ENCODE data around the gene KANSL1.
"Not testable (repeated sequence)": the region's sequence is repeated elsewhere in the genome, so short reads cannot be mapped to it uniquely, and the experiment has no call there.

KANSL1 gene

DNA sequence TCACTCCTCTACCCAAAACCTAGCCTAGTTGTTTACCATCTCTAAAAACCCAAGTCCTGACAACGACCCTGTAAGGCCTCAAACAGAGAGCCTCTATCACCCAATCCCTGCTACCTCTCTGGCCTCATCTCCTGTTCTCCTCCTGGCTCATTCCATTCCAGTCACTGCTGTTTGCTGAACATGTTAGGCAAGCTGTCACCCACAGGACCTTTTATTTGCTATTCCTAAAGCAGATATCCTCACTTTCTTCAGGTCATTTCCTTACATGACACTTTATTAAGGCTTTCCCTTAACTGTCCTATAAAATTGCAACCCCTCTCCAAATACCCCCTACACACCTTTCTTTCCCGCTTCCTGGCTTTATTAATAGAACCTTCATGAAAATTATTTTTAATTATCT, 85.1 kb downstream of the KANSL1 start:
- peak; percentile 44 to 54 for DNase-seq (ENCODE audit: low read depth in 1 of 2, low spot score in 1 of 2)
- no peak for TF ChIP-seq JUND (IDR thresholded peaks at IDR 0.05; ENCODE audit: low read depth)
- in situ Hi-C loops (cut with HindIII; ENCODE audit: low pct_unique_long_range_greater_than_20kb, low sequenced_read_pairs), result no loop called here

DNA sequence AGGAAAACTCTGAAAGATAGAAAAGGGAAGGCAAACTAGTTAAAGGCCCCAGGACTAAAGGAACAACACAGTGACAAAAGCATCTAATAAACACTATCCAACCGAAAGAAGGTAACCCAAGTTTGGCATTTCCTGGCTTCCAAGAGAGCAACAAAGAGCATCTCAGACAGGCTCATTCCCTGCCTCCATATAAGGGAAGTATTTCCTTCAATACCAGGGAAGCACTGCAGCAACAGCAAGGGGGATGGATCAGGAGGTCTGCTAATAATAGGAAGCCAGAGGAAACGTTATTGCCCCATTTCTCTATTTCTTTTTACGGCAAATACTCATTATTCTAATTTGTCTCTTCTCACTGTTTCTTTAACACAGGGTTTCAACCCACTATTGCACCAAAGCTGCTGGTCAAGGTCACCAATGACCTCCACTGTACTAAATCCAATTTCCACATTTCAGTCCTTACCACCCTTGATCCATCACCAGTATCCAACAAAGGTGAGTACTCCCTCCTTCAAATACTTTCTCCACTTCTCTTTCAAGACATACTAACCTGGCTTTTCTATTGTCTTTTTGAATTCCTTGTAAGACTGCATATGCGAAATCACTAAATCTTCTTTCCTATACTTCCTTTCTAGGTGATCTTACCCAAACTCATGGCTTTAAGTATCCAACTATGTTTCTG, 86.1 kb downstream of the KANSL1 start:
- in situ Hi-C loops (cut with HindIII; ENCODE audit: low pct_unique_long_range_greater_than_20kb, low sequenced_read_pairs), result no loop called here
- no peak for DNase-seq (ENCODE audit: low read depth in 1 of 2, low spot score in 1 of 2)
- TF ChIP-seq JUND (IDR thresholded peaks at IDR 0.05; ENCODE audit: low read depth), result no peak

DNA sequence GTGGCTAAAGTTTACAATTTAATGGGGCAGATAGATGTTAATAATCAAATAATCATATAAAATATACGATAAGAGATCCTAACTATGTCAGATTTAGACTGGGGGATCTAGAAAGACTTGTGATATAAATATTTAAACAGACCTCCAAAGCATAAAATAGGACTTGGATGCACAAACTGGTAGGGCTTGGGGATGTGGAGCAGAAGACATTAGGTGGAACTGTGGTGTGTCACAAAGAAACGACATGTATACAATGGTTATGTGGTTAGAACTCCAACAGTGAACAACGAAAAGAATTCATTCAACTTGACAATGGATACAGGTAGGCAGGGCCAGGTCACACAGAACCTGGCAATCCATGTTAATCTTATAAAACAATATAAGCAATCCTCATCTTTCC, 90.4 kb downstream of the KANSL1 start:
- DNase-seq (ENCODE audit: low read depth in 1 of 2, low spot score in 1 of 2); in situ Hi-C loops (cut with HindIII; ENCODE audit: low pct_unique_long_range_greater_than_20kb, low sequenced_read_pairs): not testable (repeated sequence)

DNA sequence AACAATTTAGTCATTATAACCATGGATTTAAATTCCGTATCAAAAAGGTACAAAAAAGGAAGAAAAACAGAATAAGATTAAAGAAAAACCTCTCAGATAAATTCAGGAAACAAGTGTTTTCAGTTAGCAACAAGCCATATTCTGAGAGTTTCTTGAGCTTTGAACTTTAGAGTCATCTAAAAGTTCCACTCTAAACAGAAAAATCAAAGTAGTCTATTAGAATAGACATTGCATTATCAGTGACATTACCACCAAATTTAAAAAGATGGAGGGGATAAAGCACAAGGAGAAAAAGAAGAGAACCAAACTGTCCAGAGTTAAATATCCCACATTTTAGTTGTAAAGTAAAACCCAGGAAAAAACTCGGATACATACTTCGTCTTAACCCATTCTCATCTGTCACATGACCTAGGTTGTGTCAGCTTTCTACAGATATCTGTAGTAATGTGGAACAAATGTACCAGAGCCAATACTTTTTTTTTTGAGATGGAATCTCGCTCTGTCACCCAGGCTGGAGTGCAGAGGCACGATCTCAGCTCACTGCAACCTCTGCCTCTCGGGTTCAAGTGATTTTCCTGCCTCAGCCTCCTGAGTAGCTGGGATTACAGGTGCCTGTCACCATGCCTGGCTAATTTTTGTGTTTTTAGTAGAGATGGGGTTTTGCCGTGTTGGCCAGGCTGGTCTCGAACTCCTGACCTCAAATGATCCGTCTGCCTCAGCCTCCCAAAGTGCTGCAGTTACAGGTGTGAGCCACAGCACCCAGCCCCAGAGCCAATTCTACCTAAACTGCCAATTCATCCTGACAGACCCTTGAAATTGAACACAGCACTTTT, 91.2 kb downstream of the KANSL1 start:
- in situ Hi-C loops (cut with HindIII; ENCODE audit: low pct_unique_long_range_greater_than_20kb, low sequenced_read_pairs); DNase-seq (ENCODE audit: low read depth in 1 of 2, low spot score in 1 of 2): not testable (repeated sequence)

DNA sequence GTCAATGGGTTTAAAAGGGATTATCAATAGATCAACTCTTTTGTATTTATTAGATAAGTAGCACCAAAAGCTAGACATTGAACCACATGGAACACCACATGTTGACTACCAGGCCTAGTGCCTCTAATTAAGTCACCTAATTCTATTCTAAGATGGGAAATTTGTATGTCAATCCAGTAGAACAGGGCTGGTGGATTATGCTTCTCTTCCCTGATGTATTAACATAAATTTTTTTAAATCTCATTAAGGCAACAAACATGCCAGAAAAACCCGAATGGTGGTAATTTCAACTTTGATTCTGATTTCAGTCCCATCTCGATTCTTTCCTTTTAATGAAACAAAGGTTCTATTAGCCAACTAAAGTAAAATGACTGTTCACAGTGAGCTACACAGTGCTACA, 92.6 kb downstream of the KANSL1 start:
- TF ChIP-seq JUND (IDR thresholded peaks at IDR 0.05; ENCODE audit: low read depth), result no peak
- no peak for DNase-seq (ENCODE audit: low read depth in 1 of 2, low spot score in 1 of 2)
- in situ Hi-C loops (cut with HindIII; ENCODE audit: low pct_unique_long_range_greater_than_20kb, low sequenced_read_pairs), result no loop called here

DNA sequence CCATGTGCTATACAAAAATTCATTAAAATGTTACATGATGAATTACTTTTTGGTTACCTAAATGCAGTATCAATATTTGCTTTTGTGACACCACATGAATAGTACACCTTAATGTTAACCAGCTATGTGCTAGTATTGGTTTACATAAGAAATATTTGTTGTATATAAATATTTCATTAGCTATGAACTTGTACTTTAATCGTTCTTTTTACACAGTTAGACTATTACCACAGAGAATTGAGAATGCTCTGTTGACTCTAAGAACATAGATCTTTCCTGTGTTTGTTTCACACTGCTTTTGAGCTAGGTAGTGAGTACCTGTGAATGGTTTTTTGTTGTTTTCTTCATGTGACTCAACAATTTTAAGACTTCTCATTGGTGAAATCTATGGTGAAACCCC, 93.4 kb downstream of the KANSL1 start:
- in situ Hi-C loops (cut with HindIII; ENCODE audit: low pct_unique_long_range_greater_than_20kb, low sequenced_read_pairs), result no loop called here
- DNase-seq (ENCODE audit: low read depth in 1 of 2, low spot score in 1 of 2), result no peak
- TF ChIP-seq JUND (IDR thresholded peaks at IDR 0.05; ENCODE audit: low read depth), result no peak

DNA sequence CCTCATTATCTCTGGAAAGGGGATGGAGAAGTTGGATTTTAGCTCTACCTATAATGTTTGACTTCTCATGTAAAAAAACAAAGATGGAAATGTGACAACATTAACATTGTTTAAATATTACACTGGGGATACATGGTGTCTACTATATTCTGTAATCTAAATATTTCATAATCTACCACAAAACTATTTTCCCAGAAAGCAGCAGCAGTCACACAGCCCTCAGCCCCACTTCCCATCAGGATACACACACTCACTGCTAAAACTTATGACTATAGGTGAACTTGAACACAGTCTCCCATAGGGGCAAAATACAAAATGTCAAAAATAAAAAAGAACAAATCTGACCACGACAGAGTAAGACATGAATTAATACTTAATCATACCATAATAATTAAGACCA, 95.7 kb downstream of the KANSL1 start:
- DNase-seq (ENCODE audit: low read depth in 1 of 2, low spot score in 1 of 2), result no peak
- in situ Hi-C loops (cut with HindIII; ENCODE audit: low pct_unique_long_range_greater_than_20kb, low sequenced_read_pairs), result no loop called here
- TF ChIP-seq JUND (IDR thresholded peaks at IDR 0.05; ENCODE audit: low read depth), result no peak

DNA sequence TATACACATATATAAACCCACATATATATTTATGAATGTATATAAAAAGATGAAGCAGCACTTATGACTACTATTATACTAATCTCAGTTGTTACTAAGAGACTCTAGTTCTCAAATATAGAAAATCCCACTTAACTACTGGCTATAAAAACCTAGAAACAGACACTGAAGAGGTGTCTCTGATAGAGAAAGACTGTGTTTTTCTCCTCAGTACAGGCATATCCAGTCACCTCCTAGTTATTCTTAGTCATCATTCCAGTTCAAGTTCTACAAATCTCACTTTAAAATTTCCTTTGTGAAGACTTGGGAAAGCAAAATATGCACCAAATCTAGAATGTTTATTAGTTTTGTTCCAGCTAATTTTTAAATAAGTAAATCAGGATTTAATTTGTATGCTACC, 100.2 kb downstream of the KANSL1 start:
- no peak for TF ChIP-seq JUND (IDR thresholded peaks at IDR 0.05; ENCODE audit: low read depth)
- in situ Hi-C loops (cut with HindIII; ENCODE audit: low pct_unique_long_range_greater_than_20kb, low sequenced_read_pairs), result no loop called here
- no peak for DNase-seq (ENCODE audit: low read depth in 1 of 2, low spot score in 1 of 2)

DNA sequence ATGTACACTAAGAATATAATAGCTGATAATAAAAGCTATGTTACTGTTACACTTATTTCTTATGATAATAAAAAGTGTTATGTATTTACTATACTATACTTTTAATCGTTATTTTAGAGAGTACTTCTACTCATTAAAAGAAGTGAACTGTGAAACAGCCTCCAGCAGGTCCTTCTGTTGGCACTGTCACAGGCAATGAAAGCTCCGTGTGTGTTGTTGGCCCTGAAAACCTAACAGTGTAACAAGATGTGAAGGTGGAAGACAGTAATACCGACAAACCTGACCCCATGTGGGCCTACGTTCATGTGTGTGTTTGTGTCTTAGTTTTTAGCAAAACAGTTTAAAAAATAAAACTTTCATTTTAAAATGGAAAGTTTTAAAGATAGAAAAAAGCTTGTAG, 102.4 kb downstream of the KANSL1 start:
- TF ChIP-seq JUND (IDR thresholded peaks at IDR 0.05; ENCODE audit: low read depth), result no peak
- no peak for DNase-seq (ENCODE audit: low read depth in 1 of 2, low spot score in 1 of 2)
- in situ Hi-C loops (cut with HindIII; ENCODE audit: low pct_unique_long_range_greater_than_20kb, low sequenced_read_pairs), result no loop called here

DNA sequence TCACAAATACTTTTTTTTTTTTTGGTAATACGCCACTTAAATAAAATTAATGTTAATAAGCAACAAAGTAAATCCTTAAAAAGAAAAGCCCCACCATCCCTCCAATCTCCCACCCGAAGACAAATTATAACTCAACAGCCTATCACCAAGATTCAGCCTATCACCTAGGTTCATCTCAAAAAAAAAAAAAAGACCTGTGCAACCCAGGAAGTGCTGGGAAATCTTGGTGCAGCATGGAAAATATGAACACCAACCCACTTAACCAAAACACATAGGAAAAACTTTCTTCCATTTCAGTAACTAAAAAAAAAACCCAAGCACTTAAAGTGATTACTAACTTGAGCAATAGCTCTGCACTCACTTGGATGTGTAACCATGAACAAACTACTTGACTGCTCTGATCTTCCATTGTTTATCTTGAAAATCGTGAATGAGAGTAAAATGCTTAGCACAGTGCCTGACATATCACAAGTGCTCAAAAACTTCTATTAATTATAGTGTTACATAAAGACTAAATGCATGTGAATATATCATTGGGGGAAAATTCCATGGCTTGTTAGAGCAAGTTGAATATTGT, 103.8 kb downstream of the KANSL1 start:
- TF ChIP-seq JUND (IDR thresholded peaks at IDR 0.05; ENCODE audit: low read depth), result no peak
- no peak for DNase-seq (ENCODE audit: low read depth in 1 of 2, low spot score in 1 of 2)
- in situ Hi-C loops (cut with HindIII; ENCODE audit: low pct_unique_long_range_greater_than_20kb, low sequenced_read_pairs), result no loop called here

DNA sequence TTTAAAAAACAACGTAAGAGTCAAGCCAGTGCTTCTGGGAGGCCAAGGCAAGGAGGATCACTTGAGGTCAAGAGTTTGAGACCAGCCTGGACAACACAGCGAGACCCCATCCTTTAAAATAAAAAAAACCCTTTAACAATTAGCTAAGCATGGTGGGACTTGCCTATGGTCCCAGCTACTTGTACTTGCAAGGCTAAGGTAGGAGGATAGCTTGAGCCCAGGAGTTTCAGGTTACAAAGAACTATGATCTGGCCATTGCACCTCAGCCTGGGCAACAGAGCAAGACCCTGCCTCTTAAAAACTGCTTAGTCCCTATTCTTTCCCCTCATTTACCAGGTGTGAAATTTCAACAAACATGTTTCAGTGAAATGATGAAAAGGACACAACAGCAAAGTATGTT, 104.6 kb downstream of the KANSL1 start:
- no peak for TF ChIP-seq JUND (IDR thresholded peaks at IDR 0.05; ENCODE audit: low read depth)
- DNase-seq (ENCODE audit: low read depth in 1 of 2, low spot score in 1 of 2), result no peak
- in situ Hi-C loops (cut with HindIII; ENCODE audit: low pct_unique_long_range_greater_than_20kb, low sequenced_read_pairs), result no loop called here

DNA sequence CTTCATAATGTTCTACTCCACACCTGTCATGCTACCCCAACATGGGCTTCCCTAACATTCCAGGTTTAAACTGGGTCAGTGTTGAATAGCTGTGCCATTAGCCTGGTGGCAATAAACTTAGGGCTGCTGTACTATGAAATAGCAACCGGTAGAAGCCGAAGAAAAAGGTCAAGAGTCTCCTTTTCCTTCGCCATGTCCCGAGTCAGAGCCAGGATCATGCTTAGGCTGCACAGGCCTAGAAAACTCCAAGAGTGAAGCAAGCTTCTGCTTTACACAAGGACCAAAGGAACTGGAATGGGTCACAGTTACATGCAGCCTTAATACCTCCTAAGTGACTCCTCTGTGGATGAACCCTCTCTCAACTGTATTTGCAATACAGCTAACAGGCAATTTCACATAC, 105.4 kb downstream of the KANSL1 start:
- in situ Hi-C loops (cut with HindIII; ENCODE audit: low pct_unique_long_range_greater_than_20kb, low sequenced_read_pairs); DNase-seq (ENCODE audit: low read depth in 1 of 2, low spot score in 1 of 2): not testable (repeated sequence)

DNA sequence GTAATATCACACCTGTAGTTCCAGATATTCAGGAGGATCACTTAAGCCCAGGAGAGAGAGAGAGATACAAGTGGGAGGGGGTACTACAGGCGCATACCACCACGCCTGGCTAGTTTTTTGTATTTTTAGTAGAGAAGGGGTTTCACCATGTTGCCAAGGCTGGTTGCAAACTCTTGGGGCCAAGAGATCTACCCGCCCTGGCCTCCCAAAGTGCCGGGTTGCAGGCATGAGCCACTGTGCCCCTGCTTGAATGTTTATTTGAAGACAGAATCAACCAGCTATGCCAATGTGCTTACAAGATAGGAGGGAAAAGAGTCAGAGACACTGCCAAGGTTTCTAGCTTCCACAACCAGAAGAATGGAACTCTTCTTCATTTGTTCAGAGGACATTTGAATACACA, 106.4 kb downstream of the KANSL1 start:
- TF ChIP-seq JUND (IDR thresholded peaks at IDR 0.05; ENCODE audit: low read depth), result no peak
- in situ Hi-C loops (cut with HindIII; ENCODE audit: low pct_unique_long_range_greater_than_20kb, low sequenced_read_pairs), result no loop called here
- no peak for DNase-seq (ENCODE audit: low read depth in 1 of 2, low spot score in 1 of 2)
